Sciatic nerve (tissue), 2 donors: ENCODE data around the gene MYO9B. TPM values are rescaled to one million over a fixed set of nuclear protein-coding genes. Genes with fewer than 3 reads are reported as not detected.
A peak's percentile ranks its signal among the peaks of the same experiment; 100 is the strongest.

Experiments
- ATAC-seq: fragments of 200-7000 bp; cut with Tn5 transposase; one replicate; pipeline ENCODE4 v1.9.1; 2020; ENCODE audit warnings: mild to moderate bottlenecking, moderate library complexity
- DNase-seq: peaks from one replicate; pipeline ENCODE4 v3.0.0-alpha.2; 2020; ENCODE audit warnings: low spot score
- intact Hi-C: fragments of 100-400 bp; cut with DNase I; formaldehyde crosslinking; loops from one replicate; pipeline ENCODE4 v1.14.2; 2022
- total RNA-seq: library from RNA; stranded (reverse); fragmentation: NEBNext Ultra II Directional; extraction: Animal tissue kit (Norgen Biotek cat#: 25700); gene quantifications from one replicate; pipeline ENCODE4 v1.2.1, GENCODE V29; 2021
- donor health status: DM: no; HTN: no; CAD: no.
- donor health status: DM: no; HTN: no; CAD: no.

Gene MYO9B
- total RNA-seq: 90.7 TPM

- intact Hi-C loops: loop anchor here (10.0 kb wide), 1 partner anchor 60 kb away; no protein-coding TSS in a partner anchor
- DNase-seq: peak; percentile 99
- ATAC-seq: peak; percentile 98
These were observed at the start of gene MYO9B, which contains the start of gene HAUS8 for GRCh38 chr19:17075035-17075863. TSS of gene MYO9B (plus strand) at chr19:17075777. CDS start at chr19:17101718, 25,941 bp downstream. TSS of gene HAUS8 (minus strand) at chr19:17075452. CDS start at chr19:17075422, 30 bp downstream.

GRCh38 chr19:17025991-17026658 is 49.5 kb upstream of the MYO9B start:
- DNase-seq: no peak
- no peak for ATAC-seq
- intact Hi-C loops: no loop called here

GRCh38 chr19:17026706-17027534 is 48.7 kb upstream of the MYO9B start, which contains the start of gene CPAMD8:
TSS of gene CPAMD8 (minus strand) at chr19:17026810. CDS start at chr19:17026642, 168 bp downstream.
- no peak for DNase-seq
- ATAC-seq: no peak

GRCh38 chr19:17027535-17027975 is 48.0 kb upstream of the MYO9B start:
- ATAC-seq: no peak
- no peak for DNase-seq
- intact Hi-C loops: no loop called here

More at GRCh38 chr19:17026706-17027534, 48.7 kb upstream of the MYO9B start, which contains the start of gene CPAMD8:
- intact Hi-C loops: no loop called here

GRCh38 chr19:17031741-17032140 is 43.8 kb upstream of the MYO9B start:
- intact Hi-C loops: no loop called here
- DNase-seq (no peak), ATAC-seq (no peak)

GRCh38 chr19:17035842-17036424 is 39.6 kb upstream of the MYO9B start:
- no peak for DNase-seq
- intact Hi-C loops: loop anchor here (5.0 kb wide), 1 partner anchor 871 kb away; no protein-coding TSS in a partner anchor
- peak; percentile 38 for ATAC-seq

GRCh38 chr19:17036640-17037039 is 38.9 kb upstream of the MYO9B start:
- ATAC-seq: no peak
- DNase-seq: no peak
- intact Hi-C loops: loop anchor here (5.0 kb wide), 1 partner anchor 871 kb away; no protein-coding TSS in a partner anchor

- no peak for ATAC-seq
- DNase-seq: no peak
- intact Hi-C loops: loop anchor here (5.0 kb wide), 1 partner anchor 870 kb away; no protein-coding TSS in a partner anchor
These were observed 38.4 kb upstream of the MYO9B start for GRCh38 chr19:17037184-17037583.

GRCh38 chr19:17037966-17038500 is 37.5 kb upstream of the MYO9B start:
- intact Hi-C loops: loop anchor here (5.0 kb wide), 1 partner anchor 869 kb away; no protein-coding TSS in a partner anchor
- no peak for ATAC-seq

GRCh38 chr19:17041976-17042375 is 33.6 kb upstream of the MYO9B start:
- intact Hi-C loops: no loop called here
- ATAC-seq (peak; percentile 80), DNase-seq (no peak)

More at GRCh38 chr19:17037966-17038500, 37.5 kb upstream of the MYO9B start:
- DNase-seq: no peak

GRCh38 chr19:17043744-17044143 is 31.8 kb upstream of the MYO9B start:
- DNase-seq (no peak), ATAC-seq (no peak)
- intact Hi-C loops: no loop called here

GRCh38 chr19:17045907-17046502 is 29.6 kb upstream of the MYO9B start:
- DNase-seq (no peak), ATAC-seq (no peak)
- intact Hi-C loops: no loop called here

- peak; percentile 50 for ATAC-seq
- no peak for DNase-seq
- intact Hi-C loops: no loop called here
These were observed 26.6 kb upstream of the MYO9B start for GRCh38 chr19:17048885-17049453.

GRCh38 chr19:17049711-17050280 is 25.8 kb upstream of the MYO9B start:
- ATAC-seq (no peak), DNase-seq (no peak)
- intact Hi-C loops: no loop called here

GRCh38 chr19:17052439-17052838 is 23.1 kb upstream of the MYO9B start:
- DNase-seq: no peak
- intact Hi-C loops: no loop called here
- ATAC-seq: peak; percentile 66

- ATAC-seq (no peak), DNase-seq (no peak)
- intact Hi-C loops: no loop called here
These were observed 20.8 kb upstream of the MYO9B start for GRCh38 chr19:17054746-17055145.

GRCh38 chr19:17055636-17056035 is 19.9 kb upstream of the MYO9B start:
- intact Hi-C loops: no loop called here
- no peak for DNase-seq
- ATAC-seq: no peak
